ENCODE measurements around the gene PLEKHA6. TPM values are rescaled to one million over a fixed set of nuclear protein-coding genes. Genes with fewer than 3 reads are reported as not detected.

PLEKHA6 gene
- total and polyA plus RNA-seq, 2 of the 8 experiments (the other 6 are each of a cell fraction or from before 2014, with no cell fraction given) = 4.8 to 20.2 TPM

DNA sequence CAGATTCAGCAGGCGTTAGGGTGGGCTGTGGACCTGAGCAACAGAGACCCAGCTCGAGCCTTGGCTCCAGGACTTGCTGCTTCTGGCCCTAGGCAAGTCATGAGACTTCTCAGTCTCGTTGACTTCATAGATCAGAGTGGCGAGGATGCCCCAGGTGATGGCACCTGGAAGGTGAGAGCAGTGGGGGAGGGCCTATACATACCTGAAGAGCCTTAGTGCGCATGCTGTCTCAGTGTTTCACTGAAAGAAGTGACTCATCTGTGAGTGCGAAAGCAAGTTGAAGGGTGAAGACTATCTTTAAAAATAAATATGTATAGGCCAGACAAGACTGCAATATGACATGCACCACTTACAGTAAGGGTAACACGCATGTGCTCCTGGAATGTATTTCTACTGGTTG, 10.1 kb downstream of the PLEKHA6 start:
- no peak overlapping the region for H4K8ac ChIP-seq (ENCODE audit: extremely low read depth, insufficient read depth, low read length)
- no peaks in the 10 kb centered on the region for H3K79me2 ChIP-seq (ENCODE audit: control insufficient read depth in 1 of 2, insufficient read depth in 2 of 2, low read length in 2 of 2)
- H4K20me1 ChIP-seq (replicated peaks in 1 of 2; ENCODE audit: control insufficient read depth in 1 of 2, insufficient read depth in 2 of 2, low read length in 2 of 2) = no peaks in the 10 kb centered on the region
- H3K4me3 ChIP-seq (ENCODE audit: extremely low read depth in 1 of 4, insufficient read depth in 2 of 4, low read depth in 3 of 4, low read length in 4 of 4) = no peak overlapping the region
- H2BK20ac ChIP-seq (ENCODE audit: low read length) = no peak overlapping the region
- no peak overlapping the region for H4K5ac ChIP-seq (ENCODE audit: insufficient read length, low read depth, low read length)
- no peak for DNase-seq (ENCODE audit: low read depth in 1 of 2, low spot score in 2 of 2)
- H3K36me3 ChIP-seq (ENCODE audit: control insufficient read depth in 2 of 4, insufficient read depth in 4 of 4, low read length in 3 of 4) = no peaks in the 10 kb centered on the region
- H3K9me3 ChIP-seq (ENCODE audit: insufficient read depth in 2 of 2, low read depth in 1 of 2, low read length in 1 of 2) = no peaks in the 10 kb centered on the region
- H3K4me1 ChIP-seq (replicated peaks in 1 of 4; ENCODE audit: control insufficient read depth in 3 of 4, insufficient read depth in 4 of 4, low read length in 3 of 4) = peaks cover 6 to 21% (median 16%) of the 10 kb centered on the region in 4 experiments
- H3K14ac ChIP-seq (ENCODE audit: insufficient read length) = no peak overlapping the region
- H2BK15ac ChIP-seq (ENCODE audit: low read length) = 0 out of 2 replicates have a peak overlapping the region, but pooled peaks have one; percentile 88
- H3K23me2 ChIP-seq (ENCODE audit: low read depth, low read length) = no peaks in the 10 kb centered on the region
- no peak overlapping the region for H3K18ac ChIP-seq (ENCODE audit: extremely low read depth, low read length)
- no peak overlapping the region for H3K9ac ChIP-seq (replicated peaks in 1 of 4; ENCODE audit: extremely low read depth in 1 of 4, low read depth in 3 of 4, low read length in 3 of 4)
- no peak overlapping the region for H3K27ac ChIP-seq (ENCODE audit: low read depth, low read length)
- H2AFZ ChIP-seq (ENCODE audit: low read length) = no peak overlapping the region
- no peak overlapping the region; a peak in 1 of 4 replicates for H3K4me2 ChIP-seq (ENCODE audit: insufficient read depth in 1 of 2, low read depth in 2 of 2, low read length in 2 of 2)
- H3K79me1 ChIP-seq (ENCODE audit: low read depth, low read length) = no peaks in the 10 kb centered on the region
- no peaks in the 10 kb centered on the region for H3K27me3 ChIP-seq (replicated peaks in 1 of 4; ENCODE audit: control insufficient read depth in 3 of 4, extremely low read depth in 1 of 4, insufficient read depth in 3 of 4, low read length in 3 of 4)
- ChIA-PET POLR2A (ENCODE audit: partially characterized antibody) (interaction anchor here (1.4 to 2.2 kb wide), 2 partner anchors 8 to 93 kb away, joined by 3 to 8 read pairs; no protein-coding TSS in a partner anchor), CTCF (ENCODE audit: partially characterized antibody) (interaction anchor here (0.9 to 7.7 kb wide), 13 partner anchors 8 to 135 kb away, joined by 3 to 75 read pairs (median 5); partner anchors contain the start of genes GOLT1A and PLEKHA6)
- H2AK5ac ChIP-seq (ENCODE audit: low read depth, low read length) = no peak overlapping the region
- no peak for FAIRE-seq
- no peak overlapping the region for H2BK120ac ChIP-seq (replicated peaks; ENCODE audit: low read depth, low read length)
- 69% methylated on average over 6 of the region's 7 CpGs; no CpG with 5 or more reads in 1 of the 2 experiments for WGBS, 2 experiments (ENCODE audit: extremely low coverage in 1 of 2, insufficient coverage in 1 of 2, insufficient read length in 1 of 2, insufficient replicate concordance in 2 of 2, low coverage in 1 of 2, low lambda C conversion rate in 2 of 2, missing lambda C conversion rate in 1 of 2)
- no peak overlapping the region for H4K91ac ChIP-seq (replicated peaks; ENCODE audit: insufficient read length, low read length)
- H2BK12ac ChIP-seq (ENCODE audit: low read depth, low read length) = no peak overlapping the region
- no peak overlapping the region for H3K23ac ChIP-seq (ENCODE audit: insufficient read length)
- no peak overlapping the region for H3K4ac ChIP-seq (replicated peaks; ENCODE audit: insufficient read length, low read depth, low read length)
- no peak overlapping the region for H2BK5ac ChIP-seq (ENCODE audit: low read depth, low read length)
- no peak overlapping the region for H3K56ac ChIP-seq (replicated peaks; ENCODE audit: insufficient read length, low read depth, low read length)
- TF ChIP-seq E2F6 (IDR thresholded peaks at IDR 0.05) (no peak), CEBPB (IDR thresholded peaks at IDR 0.05; ENCODE audit: low read depth, low read length) (no peak), SIX5 (IDR thresholded peaks at IDR 0.05; ENCODE audit: low read depth, low read length) (no peak), POU5F1 (IDR thresholded peaks at IDR 0.05; ENCODE audit: low read depth, low read length) (no peak), EZH2 (IDR thresholded peaks at IDR 0.05; ENCODE audit: low read depth, low read length, severe bottlenecking) (no peak), SP4 (IDR thresholded peaks at IDR 0.05; ENCODE audit: low read length) (no peak), GTF2F1 (IDR thresholded peaks at IDR 0.05; ENCODE audit: borderline replicate concordance, low read depth, low read length) (no peak), SIN3A (conservative IDR thresholded peaks at IDR 0.05 in 1 of 2, IDR thresholded peaks at IDR 0.05 in 1 of 2; ENCODE audit: low read depth in 1 of 2, low read length in 2 of 2) (no peak), CREB1 (IDR thresholded peaks at IDR 0.05) (no peak), ATF2 (IDR thresholded peaks at IDR 0.05; ENCODE audit: low read length) (no peak), RAD21 (IDR thresholded peaks at IDR 0.05 in 1 of 2, conservative IDR thresholded peaks at IDR 0.05 in 1 of 2; ENCODE audit: low read depth in 2 of 2, low read length in 2 of 2) (no peak), POLR2AphosphoS5 (IDR thresholded peaks at IDR 0.05; ENCODE audit: low read depth, low read length) (no peak)
